HG03025 (cell line): ENCODE measurements around the gene FAM13B.
"Not testable (repeated sequence)": the region's sequence is repeated elsewhere in the genome, so short reads cannot be mapped to it uniquely, and the experiment has no call there.

Experiments
- ATAC-seq: cut with Tn5 transposase; IDR thresholded peaks from one replicate; pipeline ENCODE4 v1.9.1; 2021; ENCODE audit warnings: mild to moderate bottlenecking, moderate library complexity; ENCODE audit not compliant: unreplicated experiment, low FRiP score

FAM13B gene

DNA sequence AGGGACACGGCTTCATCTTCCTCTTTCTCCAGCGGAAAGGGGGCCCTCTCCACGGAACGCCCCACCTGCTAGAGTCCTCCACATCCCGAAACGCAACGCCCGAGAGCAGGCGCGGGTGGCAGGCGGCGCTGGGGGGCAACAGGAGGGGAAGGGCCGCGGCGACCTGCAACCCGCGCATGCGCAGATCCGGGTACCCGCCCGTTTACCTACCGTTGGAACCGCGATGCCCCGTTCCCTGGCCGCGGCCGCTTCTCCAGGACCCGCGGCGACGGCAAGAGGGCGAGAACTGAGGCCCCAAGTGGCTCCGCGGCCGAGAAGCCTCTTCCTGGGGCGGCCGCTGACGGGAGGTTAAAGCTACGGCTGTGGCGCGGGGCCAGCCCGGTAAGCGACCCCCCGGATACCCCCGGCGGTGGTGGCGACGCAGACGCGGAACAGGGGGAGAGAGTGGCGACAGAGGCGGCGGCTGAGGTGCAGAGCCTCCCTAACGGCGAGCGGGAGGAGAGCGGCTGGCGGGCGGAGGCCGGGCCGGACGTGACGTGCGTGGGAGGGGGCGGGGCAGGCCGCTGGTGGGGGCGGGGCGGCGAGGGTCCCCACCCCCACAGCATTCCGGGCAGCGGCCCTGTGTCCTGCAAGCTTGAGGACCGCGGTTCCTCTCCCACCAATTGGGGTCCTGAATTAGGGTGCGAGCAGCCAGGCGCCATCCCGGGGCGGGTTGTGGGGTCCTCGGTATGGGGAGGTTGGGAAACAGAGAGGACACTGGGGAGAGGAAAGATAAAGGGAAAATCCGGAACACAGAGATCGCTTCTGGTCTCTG is at the start of gene FAM13B:
TSS of gene FAM13B (minus strand) at position 508 of the 814 bp plus-strand sequence. CDS start 13,968 bp downstream, outside the sequence.
- peak; percentile 52 for ATAC-seq

DNA sequence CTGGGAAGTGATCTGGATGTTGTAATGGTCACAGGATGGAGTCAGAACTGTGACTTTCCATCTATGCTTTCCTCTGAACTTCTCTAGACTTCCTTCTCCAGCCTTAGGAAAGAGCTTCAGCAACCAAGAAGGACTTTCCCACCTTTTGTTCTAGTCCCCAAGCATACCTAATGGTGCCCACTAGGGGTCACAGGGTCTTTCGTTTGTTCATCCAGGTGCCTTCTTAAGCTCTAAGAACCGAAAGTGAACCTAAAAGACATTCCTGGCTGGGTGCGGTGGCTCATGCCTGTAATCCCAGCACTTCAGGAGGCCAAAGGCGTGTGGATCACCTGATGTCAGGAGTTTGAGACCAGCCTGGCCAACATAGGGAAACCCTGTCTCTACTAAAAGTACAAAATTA is 49.2 kb upstream of the FAM13B start:
- ATAC-seq: no peak

DNA sequence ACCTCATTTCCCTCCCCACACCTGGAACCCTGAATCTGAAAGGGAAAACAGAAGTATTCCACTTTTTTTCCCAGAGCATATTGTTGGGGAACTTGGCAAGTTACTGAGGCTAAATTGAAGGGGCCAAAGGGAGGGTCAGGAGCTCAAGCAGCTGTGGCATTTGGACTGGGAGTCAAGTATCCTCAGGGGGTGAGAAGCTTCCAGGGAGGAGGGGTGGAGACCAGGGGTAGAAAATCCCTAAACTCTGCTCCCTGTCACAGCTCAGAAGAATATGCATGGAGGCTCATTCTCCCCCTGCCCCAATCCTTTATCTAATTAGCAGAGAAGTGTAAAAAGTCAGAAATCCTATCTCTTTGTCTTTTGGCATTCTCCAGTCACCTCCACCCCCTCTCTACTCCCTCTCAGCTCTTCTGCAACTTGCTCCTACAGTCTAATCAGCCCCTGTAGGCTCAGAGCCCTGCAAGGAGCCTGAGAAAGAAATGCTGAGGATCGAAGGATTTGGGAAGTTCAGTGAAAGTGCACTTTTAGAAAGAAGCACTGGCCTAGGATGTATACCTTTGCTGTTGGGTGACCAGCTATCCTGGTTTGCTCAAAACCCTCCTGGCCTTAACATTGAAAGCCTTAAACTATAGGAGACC is 45.2 kb upstream of the FAM13B start:
- no peak for ATAC-seq

DNA sequence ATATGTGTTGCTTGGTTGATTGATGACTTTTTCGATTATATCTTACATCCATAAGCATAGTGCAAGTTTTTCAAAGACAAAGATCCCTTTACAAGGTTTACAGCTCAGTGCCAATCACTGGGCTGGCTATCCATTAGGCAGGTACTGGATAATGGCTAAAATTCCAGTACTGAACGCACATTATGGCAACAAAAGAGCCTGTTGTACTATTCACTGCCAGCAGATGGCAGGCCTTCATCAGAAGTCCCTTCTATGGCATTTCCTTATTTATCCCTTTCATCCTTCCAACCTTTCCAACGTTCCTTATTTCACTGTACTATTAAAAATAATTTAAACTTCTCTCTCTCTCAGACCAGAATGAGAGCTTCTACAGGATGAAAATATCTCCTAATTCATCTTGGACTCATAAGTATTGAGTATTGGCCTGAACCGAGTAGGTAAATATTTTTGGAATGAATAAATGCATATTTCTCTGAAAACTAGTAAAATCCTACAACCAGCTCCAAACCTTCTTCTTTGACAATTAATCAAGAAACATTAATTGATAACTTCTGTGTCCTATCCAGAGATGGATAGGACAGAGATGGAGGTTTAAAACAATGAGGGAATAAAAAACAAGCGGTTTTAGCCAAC is 44.3 kb upstream of the FAM13B start:
- no peak for ATAC-seq

DNA sequence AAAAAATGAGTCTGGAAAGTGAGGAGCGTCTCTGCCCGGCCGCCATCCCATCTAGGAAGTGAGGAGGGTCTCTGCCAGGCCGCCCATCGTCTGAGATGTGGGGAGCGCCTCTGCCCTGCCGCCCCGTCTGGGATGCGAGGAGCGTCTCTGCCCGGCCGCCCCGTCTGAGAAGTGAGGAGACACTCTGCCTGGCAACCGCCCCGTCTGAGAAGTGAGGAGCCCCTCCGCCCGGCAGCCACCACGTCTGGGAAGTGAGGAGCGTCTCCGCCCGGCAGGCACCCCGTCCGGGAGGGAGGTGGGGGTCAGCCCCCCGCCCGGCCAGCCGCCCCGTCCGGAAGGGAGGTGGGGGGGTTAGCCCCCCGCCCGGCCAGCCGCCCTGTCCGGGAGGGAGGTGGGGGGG is 37.1 kb upstream of the FAM13B start:
- ATAC-seq: not testable (repeated sequence)

DNA sequence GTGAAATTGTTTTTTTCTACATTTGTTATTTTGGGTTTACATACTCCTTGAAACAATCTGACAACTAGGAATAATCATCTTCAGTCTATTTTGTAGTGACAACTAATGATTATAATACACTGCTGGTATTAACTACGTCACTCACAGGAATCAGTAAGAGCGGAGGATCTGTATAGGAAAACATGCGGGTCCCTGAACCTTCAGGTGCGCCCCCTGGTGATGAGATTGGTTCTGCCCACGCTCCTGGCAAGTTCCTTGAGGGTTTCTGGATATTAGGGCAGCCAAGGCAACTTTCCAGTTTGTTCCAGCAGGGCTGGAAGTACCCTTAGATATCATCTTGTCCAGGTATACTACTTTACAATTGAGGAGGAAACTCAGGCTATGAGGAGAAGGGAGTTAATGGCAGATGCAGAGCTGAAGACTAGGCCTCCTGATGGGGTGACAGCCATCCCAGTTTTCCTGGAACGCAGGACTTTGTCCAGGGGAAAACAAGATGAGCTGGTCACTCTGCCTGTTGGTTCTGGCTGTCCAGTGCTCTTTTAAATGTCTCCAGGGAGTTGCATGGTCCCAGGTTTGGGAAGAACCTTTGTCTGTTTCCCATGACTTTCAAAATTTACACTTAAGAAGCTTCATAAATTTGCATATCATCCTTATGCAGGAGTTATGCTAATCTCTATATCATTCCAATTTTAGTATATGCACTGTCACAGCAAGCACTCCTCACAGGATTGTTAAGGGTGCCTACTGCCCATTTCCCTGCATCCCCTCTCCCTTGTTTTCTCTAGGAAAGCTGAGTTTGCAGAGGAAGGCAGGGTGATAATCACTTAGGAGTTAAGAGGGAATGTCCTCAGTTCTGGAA is 36.1 kb upstream of the FAM13B start:
- ATAC-seq: no peak

DNA sequence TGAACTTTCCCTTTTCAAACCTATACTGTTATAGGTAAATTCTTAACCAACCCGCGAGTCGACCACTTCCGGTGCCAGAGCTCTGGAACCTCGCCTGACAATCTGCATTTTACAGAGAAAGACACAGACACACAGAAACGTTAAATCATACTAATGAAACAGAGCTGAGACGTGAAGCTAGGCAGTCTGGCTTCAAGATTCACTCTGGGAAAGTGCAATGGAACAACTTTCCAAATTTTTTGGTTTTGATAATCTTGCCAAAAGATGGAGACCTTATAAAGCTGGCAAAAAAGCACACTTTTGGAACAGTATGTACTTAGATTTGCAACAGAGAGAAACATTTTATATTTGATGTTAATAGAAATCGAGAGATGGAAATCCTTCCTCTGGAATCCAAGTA is 35.1 kb upstream of the FAM13B start:
- no peak for ATAC-seq

DNA sequence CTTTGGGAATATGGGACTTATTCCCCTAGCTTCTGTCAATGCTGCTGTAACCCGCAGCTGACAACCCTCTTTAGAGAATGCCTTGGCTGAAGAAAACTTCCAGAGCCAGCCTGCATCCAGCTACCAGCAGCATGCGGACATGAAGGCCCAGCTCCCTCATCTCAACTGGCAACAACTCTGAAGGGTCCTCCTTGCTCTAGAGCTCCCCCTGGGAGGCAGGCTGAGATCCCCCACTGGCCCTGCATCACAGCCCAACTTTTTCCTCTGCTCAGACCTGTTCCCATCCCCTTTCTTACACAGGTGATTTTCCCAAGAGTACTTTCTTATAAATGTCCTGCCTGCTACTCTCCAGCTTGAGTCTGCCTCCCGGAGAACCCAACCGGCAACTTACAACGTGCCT is 32.2 kb upstream of the FAM13B start:
- no peak for ATAC-seq

DNA sequence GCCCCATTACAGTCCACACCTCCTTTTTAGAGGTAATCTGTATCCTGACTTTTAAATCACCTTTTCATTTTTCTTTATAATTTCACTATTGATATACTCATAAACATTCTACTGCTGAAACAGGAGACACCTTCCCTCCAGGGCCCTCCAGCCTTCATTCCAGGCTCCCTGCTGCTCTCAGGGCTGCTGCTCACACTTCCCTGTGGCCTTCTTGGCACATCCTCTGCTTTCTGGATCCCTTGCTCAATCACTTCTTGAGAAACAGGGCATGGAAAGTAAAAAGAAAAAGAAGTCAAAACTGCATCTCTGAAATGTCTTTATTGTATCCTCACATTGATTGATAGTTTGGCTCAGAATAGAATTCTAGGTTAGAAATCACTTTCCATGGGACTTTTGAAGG is 31.6 kb upstream of the FAM13B start:
- ATAC-seq: no peak

DNA sequence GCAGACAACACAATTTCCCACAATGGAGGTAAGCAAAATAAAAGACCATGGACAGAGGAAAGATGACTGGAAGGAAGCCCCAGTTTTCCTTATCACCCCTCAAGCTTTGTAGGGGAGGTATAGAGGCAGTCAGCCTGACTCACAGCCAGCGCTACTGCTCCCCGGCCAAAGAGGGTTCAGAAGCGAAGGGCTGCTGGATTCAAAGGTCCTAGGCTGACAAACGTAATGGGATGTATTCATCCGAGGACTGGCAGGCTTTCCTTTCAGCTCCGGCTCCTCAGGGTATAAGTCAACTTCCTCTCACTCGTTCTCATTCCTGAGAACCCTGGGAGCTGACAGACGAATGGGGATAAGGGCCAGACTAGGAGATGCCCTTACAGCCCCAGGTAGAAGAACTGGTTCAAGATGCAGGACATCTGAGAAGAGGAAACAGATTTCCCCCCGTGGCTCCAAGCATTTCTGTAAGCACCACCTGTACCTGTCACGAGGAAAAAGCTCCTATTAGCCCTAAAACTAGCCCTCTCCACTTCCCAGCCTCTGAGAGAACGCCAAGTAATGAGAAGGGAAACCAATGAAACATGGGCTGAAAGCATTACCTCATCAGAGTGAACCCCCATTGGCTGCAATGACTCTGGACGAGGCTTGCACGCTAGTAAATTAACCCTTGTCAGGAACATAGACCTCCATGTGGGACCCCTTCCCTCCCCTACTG is 22.1 kb upstream of the FAM13B start:
- ATAC-seq: no peak

DNA sequence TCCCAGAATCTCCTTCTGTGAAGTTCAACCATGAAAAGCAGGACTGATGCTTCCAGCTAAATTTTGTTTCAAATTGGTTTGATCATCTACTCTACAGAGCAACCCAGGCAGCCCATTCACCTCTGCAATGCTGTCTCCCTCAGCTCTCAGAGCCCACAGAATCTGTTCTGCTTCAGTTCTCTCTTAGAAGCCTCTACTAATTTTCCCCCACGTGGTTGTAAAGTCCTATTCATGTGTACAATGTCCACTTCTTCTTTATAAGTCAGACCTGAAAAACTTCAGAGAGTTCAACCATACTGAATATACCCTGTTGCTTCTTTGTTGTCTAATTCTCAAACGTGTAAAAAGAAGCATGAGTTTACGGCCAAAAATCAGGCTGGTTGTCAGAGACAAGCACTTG is 21.3 kb upstream of the FAM13B start:
- no peak for ATAC-seq

DNA sequence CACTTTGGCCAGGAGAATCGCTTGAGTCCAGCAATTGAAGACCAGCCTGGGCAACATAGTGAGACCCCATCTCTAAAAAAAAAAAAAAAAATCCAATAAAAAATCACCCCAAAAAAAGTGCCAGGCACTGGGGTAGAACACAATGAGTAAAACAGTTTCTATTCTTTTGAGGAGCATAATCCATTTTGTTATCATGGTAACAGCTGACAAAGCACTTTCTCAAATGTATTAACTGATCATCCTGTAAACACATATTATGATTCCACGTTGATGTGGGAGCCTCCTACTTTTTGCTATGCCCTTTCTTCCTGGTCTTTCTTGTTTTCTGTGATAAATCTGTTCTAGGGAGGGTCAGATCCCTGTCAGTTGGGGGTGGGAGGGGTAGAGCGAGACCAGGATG is 20.7 kb upstream of the FAM13B start:
- no peak for ATAC-seq

DNA sequence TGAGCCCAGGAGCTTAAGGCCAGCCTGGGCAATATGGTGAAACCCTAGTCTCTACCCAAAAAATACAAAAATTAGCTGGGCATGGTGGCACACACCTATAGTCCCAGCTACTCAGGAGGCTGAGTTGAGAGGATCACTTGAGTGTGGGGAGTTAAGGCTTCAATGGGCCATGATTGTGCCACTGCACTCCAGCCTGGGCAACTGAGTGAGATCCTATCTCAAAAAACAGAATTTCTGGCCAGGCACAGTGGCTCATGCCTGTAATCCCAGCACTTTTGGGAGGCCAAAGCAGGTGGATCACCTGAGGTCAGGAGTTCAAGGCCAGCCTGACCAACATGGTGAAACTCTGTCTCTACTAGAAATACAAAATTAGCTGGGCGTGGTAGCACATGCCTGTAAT is 19.8 kb upstream of the FAM13B start:
- not testable (repeated sequence) for ATAC-seq

DNA sequence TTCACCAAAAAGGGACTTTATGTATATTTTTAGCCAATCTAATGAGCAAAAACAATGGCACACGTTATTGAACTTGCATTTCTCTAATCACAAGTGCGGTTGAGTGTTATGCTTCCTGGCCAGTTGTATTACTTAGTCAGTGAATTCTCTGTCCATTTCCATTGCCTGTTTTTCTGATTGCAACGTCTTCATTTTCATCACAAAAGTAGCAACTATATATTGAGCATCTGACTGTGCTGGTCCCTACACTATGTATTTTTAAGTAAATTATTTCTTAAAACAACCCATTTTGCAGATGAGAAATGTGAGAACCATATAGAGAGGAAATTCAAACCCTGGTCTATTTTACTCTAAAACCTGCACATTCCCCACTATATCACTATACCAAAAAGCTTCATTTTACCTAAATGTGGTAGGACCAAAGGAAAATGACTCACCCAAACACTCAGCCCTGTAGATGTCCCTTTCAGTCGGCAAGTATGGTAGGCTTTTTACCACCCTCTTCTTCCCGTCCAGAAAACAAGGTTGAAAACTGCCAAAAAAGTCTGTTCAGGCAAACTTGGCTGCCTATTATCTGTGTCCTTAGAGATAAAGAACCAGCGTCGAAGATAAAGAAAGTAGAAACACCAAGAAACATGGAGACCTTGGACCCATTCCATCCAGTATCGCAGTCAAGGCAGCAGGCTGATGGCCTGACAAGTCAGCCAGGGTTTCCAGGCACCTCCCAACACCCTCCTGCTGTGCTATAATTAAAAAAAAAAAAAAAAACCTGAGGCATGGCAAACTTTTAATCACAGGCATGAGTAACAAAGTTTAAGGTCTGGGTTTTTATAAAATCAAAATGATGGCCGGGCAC is 18.8 kb upstream of the FAM13B start:
- ATAC-seq: no peak

DNA sequence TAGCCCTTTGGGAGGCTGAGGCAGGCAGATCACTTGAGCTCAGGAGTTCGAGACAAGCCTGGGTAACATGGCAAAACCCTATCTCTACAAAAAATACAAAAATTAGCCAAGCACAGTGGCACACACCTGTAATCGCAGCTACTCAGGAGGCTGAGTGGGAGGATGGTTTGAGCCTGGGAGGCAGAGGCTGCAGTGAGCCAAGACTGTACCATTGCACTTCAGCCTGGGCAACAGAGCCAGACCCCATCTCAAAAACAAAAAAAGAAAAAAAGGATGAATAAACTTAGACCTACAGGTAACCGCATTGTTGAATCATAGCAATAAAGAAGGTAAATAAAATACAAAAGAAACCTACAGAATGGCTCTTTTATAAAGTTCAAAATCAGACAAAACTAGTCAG is 12.4 kb upstream of the FAM13B start:
- ATAC-seq: not testable (repeated sequence)

DNA sequence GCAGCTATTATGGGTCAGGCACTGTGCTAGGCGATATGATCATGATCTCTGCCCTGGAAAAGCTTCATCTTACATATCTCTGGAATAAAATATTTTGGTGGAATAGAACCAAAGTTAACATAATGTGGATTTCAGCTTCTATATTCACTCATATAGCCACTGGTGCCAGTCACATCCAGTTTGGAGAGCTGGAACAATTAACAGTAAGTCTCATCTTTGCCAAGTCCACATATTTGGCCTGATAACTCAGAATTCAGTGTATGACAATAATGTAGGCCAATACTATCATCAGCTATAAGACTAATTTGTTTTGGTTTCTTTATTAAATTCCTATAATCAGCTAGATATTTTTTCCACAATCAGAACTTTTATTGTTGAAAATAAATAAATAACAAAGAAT is 5.9 kb upstream of the FAM13B start:
- no peak for ATAC-seq

DNA sequence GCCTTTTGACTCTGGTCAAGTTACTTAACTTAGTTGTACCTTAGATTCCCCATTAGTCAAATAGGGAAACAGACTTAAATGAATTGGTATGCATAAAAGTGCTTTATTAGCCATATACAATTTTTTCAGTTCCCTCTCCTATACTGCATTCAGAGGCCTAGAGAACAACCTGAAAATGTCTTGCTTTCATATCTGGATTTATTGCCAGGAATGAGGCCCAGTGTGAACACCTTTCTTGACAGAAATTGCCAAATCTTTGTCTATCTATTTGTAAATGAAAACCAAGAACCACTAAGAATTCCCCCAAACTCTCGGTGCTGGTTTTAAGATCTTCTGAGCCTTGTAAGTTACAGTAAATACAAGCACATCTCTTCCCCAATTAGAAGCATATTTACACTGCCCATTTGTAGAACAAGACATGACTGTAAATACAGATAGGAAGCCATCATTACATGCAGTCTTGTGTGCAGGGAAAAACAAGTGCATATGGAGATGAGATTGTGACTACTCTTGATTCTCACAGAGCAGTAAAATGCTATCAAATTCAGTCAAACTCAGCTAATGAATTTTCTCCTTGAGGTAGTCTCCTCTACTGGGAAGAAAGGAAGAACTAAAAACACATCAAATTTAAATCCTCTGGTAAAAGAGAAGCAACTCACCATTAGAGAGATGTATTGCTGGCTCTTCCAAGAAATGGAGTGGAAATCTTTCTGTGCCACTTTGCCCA is 5.2 kb upstream of the FAM13B start:
- ATAC-seq: no peak

DNA sequence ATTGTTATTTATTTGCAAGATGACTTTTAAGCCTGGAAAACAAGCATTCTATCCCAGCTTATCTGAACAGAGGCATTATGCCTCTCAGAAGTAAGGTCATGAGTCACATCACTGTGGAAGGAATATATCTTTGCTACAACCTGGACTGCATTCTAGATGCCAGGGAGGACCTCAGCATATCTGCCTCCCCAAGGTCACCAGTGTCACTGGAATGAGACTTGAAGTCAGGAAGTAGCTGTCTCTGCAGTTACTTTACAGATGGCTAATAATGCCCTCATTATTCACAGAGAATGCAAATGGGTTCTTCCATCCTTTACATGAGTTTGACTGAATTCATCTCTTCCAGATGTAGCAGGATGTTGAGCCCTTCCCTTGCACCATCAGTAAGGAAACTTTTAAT is 4.4 kb upstream of the FAM13B start:
- ATAC-seq: no peak
